H1 (cell line): Measurements from ENCODE around the gene CALY. TPM values are rescaled to one million over a fixed set of nuclear protein-coding genes. Genes with fewer than 3 reads are reported as not detected.

ENCODE experiments used
- CTCF ChIA-PET: fragments of 300-600 bp; sonication (Branson Sonifier 250); formaldehyde crosslinking; loops from one replicate; lab custom pipeline; 2021; ENCODE audit not compliant: partially characterized antibody; lab: Charles Lee
- POLR2A ChIA-PET: fragments of 300-600 bp; sonication (Branson Sonifier 250); formaldehyde crosslinking; loops from one replicate; lab custom pipeline; 2021; ENCODE audit warnings: inconsistent platforms; ENCODE audit not compliant: partially characterized antibody; lab: Charles Lee
- DNase-seq, 2 experiments: peaks; one replicate each; pipeline versions ENCODE4 v3.0.0 to v3.0.0-alpha.2; 2010 to 2022; ENCODE audit warnings: low spot score in 2 of 2, low read depth in 1 of 2, mixed read lengths in 1 of 2
- FAIRE-seq: peaks from 2 replicates; lab custom pipeline; 2011; peaks lifted over from hg19 to GRCh38; lab: Jason Lieb, UNC
- H2AFZ ChIP-seq: 2 replicates; pipeline ENCODE4 v1.8.1; 2012; ENCODE audit warnings: low read length, inconsistent platforms
- H2AK5ac ChIP-seq: 2 replicates; pipeline ENCODE4 v1.6.1; 2013; ENCODE audit warnings: low read depth, low read length
- H2BK120ac ChIP-seq: replicated peaks from 2 replicates; pipeline ENCODE3; 2013; ENCODE audit warnings: low read depth, low read length, inconsistent platforms
- H2BK12ac ChIP-seq: 2 replicates; pipeline ENCODE4 v1.6.1; 2013; ENCODE audit warnings: low read depth, low read length
- H2BK15ac ChIP-seq: 2 replicates; pipeline ENCODE4 v1.6.1; 2013; ENCODE audit warnings: low read length
- H2BK20ac ChIP-seq: 2 replicates; pipeline ENCODE4 v1.6.1; 2013; ENCODE audit warnings: low read length
- H2BK5ac ChIP-seq: 2 replicates; pipeline ENCODE4 v1.6.1; 2013; ENCODE audit warnings: low read depth, low read length
- H3K14ac ChIP-seq: 2 replicates; pipeline ENCODE4 v1.6.1; 2013; ENCODE audit warnings: inconsistent platforms; ENCODE audit not compliant: insufficient read length
- H3K18ac ChIP-seq: 2 replicates; pipeline ENCODE4 v1.6.1; 2013; ENCODE audit warnings: low read length; ENCODE audit errors: extremely low read depth
- H3K23ac ChIP-seq: 2 replicates; pipeline ENCODE4 v1.6.1; 2013; ENCODE audit warnings: inconsistent platforms; ENCODE audit not compliant: insufficient read length
- H3K23me2 ChIP-seq: 2 replicates; pipeline ENCODE4 v1.6.1; 2013; ENCODE audit warnings: low read depth, low read length
- H3K27ac ChIP-seq: 2 replicates; pipeline ENCODE4 v1.6.1; 2011; ENCODE audit warnings: low read depth, low read length, inconsistent platforms
- H3K27me3 ChIP-seq, 4 experiments: replicated peaks in 1 of 4; 1 replicate in 1 of 4; 2 replicates in 3 of 4; pipeline versions ENCODE4 v1.6.1 to v1.8.1; 2011 to 2013; ENCODE audit warnings: low read length in 3 of 4, mild to moderate bottlenecking in 3 of 4, inconsistent platforms in 2 of 4, mixed read lengths in 2 of 4, moderate library complexity in 1 of 4; ENCODE audit not compliant: control insufficient read depth in 3 of 4, insufficient read depth in 3 of 4; ENCODE audit errors: extremely low read depth in 1 of 4
- H3K36me3 ChIP-seq, 4 experiments: 2 replicates each; pipeline versions ENCODE4 v1.6.1 to v1.8.1; 2011 to 2013; ENCODE audit warnings: mild to moderate bottlenecking in 4 of 4, low read length in 3 of 4, moderate library complexity in 2 of 4, control low read depth in 1 of 4, inconsistent platforms in 1 of 4; ENCODE audit not compliant: insufficient read depth in 4 of 4, control insufficient read depth in 2 of 4
- H3K4ac ChIP-seq: replicated peaks from 2 replicates; pipeline ENCODE3; 2013; ENCODE audit warnings: low read length, low read depth, mixed read lengths, inconsistent platforms; ENCODE audit not compliant: insufficient read length
- H3K4me1 ChIP-seq, 4 experiments: replicated peaks in 1 of 4; 1 replicate in 1 of 4; 2 replicates in 3 of 4; pipeline versions ENCODE4 v1.6.1 to v1.8.1; 2011 to 2013; ENCODE audit warnings: low read length in 3 of 4, inconsistent platforms in 2 of 4, mixed read lengths in 1 of 4; ENCODE audit not compliant: insufficient read depth in 4 of 4, control insufficient read depth in 3 of 4
- H3K4me2 ChIP-seq, 2 experiments: 2 replicates each; pipeline versions ENCODE4 v1.6.1 to v1.8.1; 2011 to 2013; ENCODE audit warnings: low read depth in 2 of 2, low read length in 2 of 2, control low read depth in 1 of 2, inconsistent platforms in 1 of 2, mild to moderate bottlenecking in 1 of 2; ENCODE audit not compliant: insufficient read depth in 1 of 2
- H3K4me3 ChIP-seq, 4 experiments: fragments of 200-600, 300-600 bp in 1 of 4; sonication (generic), shearing (Covaris generic), sonication (Bioruptor Twin) in 1 of 4; 2 replicates each; pipeline versions ENCODE4 v1.5.1 to v1.8.1; 2011 to 2016; ENCODE audit warnings: low read length in 4 of 4, low read depth in 3 of 4, control low read depth in 2 of 4, inconsistent platforms in 2 of 4, mild to moderate bottlenecking in 2 of 4, mixed read lengths in 1 of 4, moderate library complexity in 1 of 4; ENCODE audit not compliant: insufficient read depth in 2 of 4; ENCODE audit errors: extremely low read depth in 1 of 4
- H3K56ac ChIP-seq: replicated peaks from 2 replicates; pipeline ENCODE3; 2013; ENCODE audit warnings: low read depth, mild to moderate bottlenecking, mixed read lengths, low read length, inconsistent platforms; ENCODE audit not compliant: insufficient read length
- H3K79me1 ChIP-seq: 2 replicates; pipeline ENCODE4 v1.6.1; 2013; ENCODE audit warnings: low read depth, low read length, control low read depth
- H3K79me2 ChIP-seq, 2 experiments: 2 replicates each; pipeline versions ENCODE4 v1.6.1 to v1.8.1; 2012 to 2013; ENCODE audit warnings: low read length in 2 of 2, mild to moderate bottlenecking in 2 of 2, inconsistent platforms in 1 of 2; ENCODE audit not compliant: insufficient read depth in 2 of 2, control insufficient read depth in 1 of 2
- H3K9ac ChIP-seq, 4 experiments: replicated peaks in 1 of 4; 1 replicate in 1 of 4; 2 replicates in 3 of 4; pipeline versions ENCODE4 v1.6.1 to v1.8.1; 2011 to 2013; ENCODE audit warnings: low read depth in 3 of 4, low read length in 3 of 4, control low read depth in 2 of 4, mild to moderate bottlenecking in 2 of 4, moderate library complexity in 2 of 4, inconsistent platforms in 1 of 4; ENCODE audit errors: extremely low read depth in 1 of 4
- H3K9me3 ChIP-seq, 2 experiments: 2 replicates each; pipeline versions ENCODE4 v1.6.1 to v1.8.1; 2012 to 2013; ENCODE audit warnings: mild to moderate bottlenecking in 2 of 2, moderate library complexity in 2 of 2, control low read depth in 1 of 2, inconsistent platforms in 1 of 2, low read depth in 1 of 2, low read length in 1 of 2, mixed read lengths in 1 of 2; ENCODE audit not compliant: insufficient read depth in 2 of 2
- H4K20me1 ChIP-seq, 2 experiments: replicated peaks in 1 of 2; 2 replicates each; pipeline versions ENCODE3 to v1.8.1; 2011 to 2013; ENCODE audit warnings: inconsistent platforms in 2 of 2, low read length in 2 of 2, mild to moderate bottlenecking in 1 of 2; ENCODE audit not compliant: insufficient read depth in 2 of 2, control insufficient read depth in 1 of 2
- H4K5ac ChIP-seq: 2 replicates; pipeline ENCODE4 v1.6.1; 2013; ENCODE audit warnings: low read length, low read depth, mixed read lengths, inconsistent platforms; ENCODE audit not compliant: insufficient read length
- H4K8ac ChIP-seq: 2 replicates; pipeline ENCODE4 v1.8.0; 2013; ENCODE audit warnings: mild to moderate bottlenecking, moderate library complexity, low read length, inconsistent platforms; ENCODE audit not compliant: insufficient read depth; ENCODE audit errors: extremely low read depth
- H4K91ac ChIP-seq: replicated peaks from 2 replicates; pipeline ENCODE3; 2013; ENCODE audit warnings: low read length, mixed read lengths, inconsistent platforms; ENCODE audit not compliant: insufficient read length
- ATF2 ChIP-seq: IDR thresholded peaks from 2 replicates; pipeline ENCODE4 v1.6.1; 2012; ENCODE audit warnings: low read length, inconsistent platforms
- FOSL1 ChIP-seq: IDR thresholded peaks from 2 replicates; pipeline ENCODE4 v1.6.1; 2011; ENCODE audit warnings: mild to moderate bottlenecking, low read depth, low read length, moderate library complexity; ENCODE audit not compliant: insufficient read depth
- GTF2F1 ChIP-seq: IDR thresholded peaks from 2 replicates; pipeline ENCODE4 v1.6.1; 2012; ENCODE audit warnings: low read depth, low read length, improper control_type of control experiment, borderline replicate concordance
- HDAC2 ChIP-seq, 2 experiments: fragments of 300-600 bp in 1 of 2; sonication (generic) in 1 of 2; IDR thresholded peaks; 2 replicates each; pipeline ENCODE4 v1.6.1; 2011 to 2012; ENCODE audit warnings: low read depth in 2 of 2, low read length in 2 of 2, mild to moderate bottlenecking in 2 of 2, moderate library complexity in 2 of 2, borderline replicate concordance in 1 of 2, inconsistent platforms in 1 of 2
- HDAC6 ChIP-seq: IDR thresholded peaks from one replicate; pipeline ENCODE4 v1.7.1; 2012; ENCODE audit warnings: low read depth, mild to moderate bottlenecking, inconsistent platforms, low read length, moderate library complexity
- NRF1 ChIP-seq: IDR thresholded peaks from 2 replicates; pipeline ENCODE4 v1.6.1; 2011; ENCODE audit warnings: mild to moderate bottlenecking, low read depth, low read length, improper control_type of control experiment
- POLR2AphosphoS5 ChIP-seq: IDR thresholded peaks from 2 replicates; pipeline ENCODE4 v1.6.1; 2011; ENCODE audit warnings: low read depth, low read length
- RAD21 ChIP-seq, 2 experiments: IDR thresholded peaks in 1 of 2; conservative IDR thresholded peaks in 1 of 2; 2 replicates each; pipeline ENCODE4 v1.6.1; 2011; ENCODE audit warnings: low read depth in 2 of 2, low read length in 2 of 2, improper control_type of control experiment in 1 of 2, inconsistent platforms in 1 of 2, mild to moderate bottlenecking in 1 of 2, moderate library complexity in 1 of 2
- RFX5 ChIP-seq: IDR thresholded peaks from 2 replicates; pipeline ENCODE4 v1.6.1; 2011; ENCODE audit warnings: low read depth, low read length, improper control_type of control experiment, borderline replicate concordance
- SIN3A ChIP-seq, 2 experiments: IDR thresholded peaks in 1 of 2; conservative IDR thresholded peaks in 1 of 2; 2 replicates each; pipeline ENCODE4 v1.6.1; 2011 to 2012; ENCODE audit warnings: low read length in 2 of 2, improper control_type of control experiment in 1 of 2, low read depth in 1 of 2, mild to moderate bottlenecking in 1 of 2
- SP2 ChIP-seq: IDR thresholded peaks from 2 replicates; pipeline ENCODE4 v1.6.1; 2012; ENCODE audit warnings: mild to moderate bottlenecking, low read length, inconsistent platforms
- YY1 ChIP-seq: IDR thresholded peaks from 2 replicates; pipeline ENCODE4 v1.6.1; 2011; ENCODE audit warnings: low read depth, mild to moderate bottlenecking, low read length
- WGBS, 2 experiments: shearing (Covaris generic) in 1 of 2; methylation state at CpG; one replicate each; pipeline versions ENCODE4 v1.1.6 to v1.1.7; 2013 to 2015; ENCODE audit warnings: low lambda C conversion rate in 2 of 2, mixed read lengths in 2 of 2, inconsistent platforms in 1 of 2, low coverage in 1 of 2, missing lambda C conversion rate in 1 of 2; ENCODE audit not compliant: insufficient replicate concordance in 2 of 2, insufficient coverage in 1 of 2, insufficient read length in 1 of 2; ENCODE audit errors: extremely low coverage in 1 of 2, missing lambda C conversion rate in 1 of 2; 5-methylcytosine and 5-hydroxymethylcytosine counted together
- polyA plus RNA-seq, 7 experiments: library from polyadenylated mRNA; depleted of rRNA in 3 of 7; stranded (reverse) in 5 of 7; unstranded in 2 of 7; fragments of >200 nt in 5 of 7; fragments of 200-250 nt in 2 of 7; gene quantifications; 1 replicate in 5 of 7; 2 replicates in 1 of 7; 4 replicates in 1 of 7; pipeline versions ENCODE4 v1.2.1 to v1.2.3, GENCODE V29; 2011 to 2013; ENCODE audit warnings: missing spikeins in 2 of 7, mixed read lengths in 2 of 7
- total RNA-seq: library from RNA; stranded (reverse); fragmentation: NEBNext Ultra II Directional; extraction: Animal tissue kit (Norgen Biotek cat#: 25700); gene quantifications from 2 replicates; pipeline ENCODE4 v1.2.1, GENCODE V29; 2021

Gene CALY
- total and polyA plus RNA-seq, 2 of the 8 experiments (the other 6 are each of a cell fraction or from before 2014, with no cell fraction given), result 1.3 to 1.5 TPM

GRCh38 chr10:133294189-133294588, 42.5 kb downstream of the CALY start:
- Histone ChIP-seq H3K14ac (no peak overlapping the region), H3K56ac (no peak overlapping the region), H2BK20ac (no peak overlapping the region), H2BK5ac (no peak overlapping the region), H3K27ac (no peak overlapping the region), H2AFZ (no peak overlapping the region), H3K4me3 (no peak overlapping the region), H3K4ac (no peak overlapping the region), H3K4me1 (no peaks in the 10 kb centered on the region), H4K5ac (no peak overlapping the region), H2BK120ac (no peak overlapping the region), H2BK12ac (no peak overlapping the region), H3K4me2 (no peak overlapping the region), H3K18ac (no peak overlapping the region), H4K8ac (no peak overlapping the region), H3K79me1 (no peaks in the 10 kb centered on the region), H2BK15ac (no peak overlapping the region), H3K9me3 (no peaks in the 10 kb centered on the region), H3K27me3 (no peaks in the 10 kb centered on the region), H4K20me1 (peaks cover 0 to 7% of the 10 kb centered on the region in 2 experiments), H3K79me2 (no peaks in the 10 kb centered on the region), H3K36me3 (peaks cover 22 to 56% (median 44%) of the 10 kb centered on the region in 4 experiments), H3K23ac (no peak overlapping the region), H2AK5ac (no peak overlapping the region), H3K23me2 (no peaks in the 10 kb centered on the region), H4K91ac (no peak overlapping the region), H3K9ac (no peak overlapping the region)
- POLR2A ChIA-PET, result interaction anchor here (1.8 kb wide), 1 partner anchor 10 kb away, joined by 3 read pairs; no protein-coding TSS in a partner anchor
- CTCF ChIA-PET, result interaction anchor here (0.6 to 3.8 kb wide), 3 partner anchors 9 to 69 kb away, joined by 3 to 21 read pairs (median 3); no protein-coding TSS in a partner anchor
- no peak for FAIRE-seq
- DNase-seq, result no peak
- 88% methylated on average over 15 of the region's 15 CpGs; no CpG with 5 or more reads in 1 of the 2 experiments for WGBS, 2 experiments
- TF ChIP-seq SP2 (no peak), GTF2F1 (no peak), RAD21 (IDR thresholded peaks at IDR 0.05 in 1 of 2, conservative IDR thresholded peaks at IDR 0.05 in 1 of 2; ENCODE audit: low read depth in 2 of 2, low read length in 2 of 2) (no peak), FOSL1 (no peak), HDAC2 (IDR thresholded peaks at IDR 0.05; ENCODE audit: borderline replicate concordance in 1 of 2, low read depth in 2 of 2, low read length in 2 of 2) (no peak), YY1 (no peak), RFX5 (no peak), HDAC6 (no peak), NRF1 (no peak), POLR2AphosphoS5 (no peak), ATF2 (no peak), SIN3A (conservative IDR thresholded peaks at IDR 0.05 in 1 of 2, IDR thresholded peaks at IDR 0.05 in 1 of 2; ENCODE audit: low read depth in 1 of 2, low read length in 2 of 2) (no peak)
